NCI-H187 (cell line): ENCODE data around the gene USP21.

Experiments
- DNase-seq, 2 experiments: peaks; one replicate each; lab custom pipeline; 2025; lab: John Stamatoyannopoulos, UW

Gene USP21

DNA sequence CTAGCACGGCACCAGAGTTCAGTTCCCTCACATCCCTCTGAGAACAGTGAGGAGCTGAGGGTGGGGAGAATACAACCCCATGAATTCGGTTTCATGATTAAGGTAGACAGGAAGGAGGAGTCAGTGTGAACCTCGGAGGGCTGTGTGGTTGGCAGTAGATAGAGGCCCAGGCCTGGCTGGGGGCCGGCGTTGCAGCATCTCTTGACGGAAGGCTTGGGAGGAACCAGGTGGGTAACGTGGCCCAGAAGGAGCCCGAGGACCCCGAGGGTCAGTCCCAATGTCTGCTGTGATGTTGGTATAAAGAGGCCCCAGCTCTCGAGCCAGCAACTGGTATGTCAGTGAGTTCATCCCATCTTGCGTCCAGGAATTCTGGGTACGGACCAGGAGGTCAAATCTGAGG, 12.4 kb downstream of the USP21 start:
- DNase-seq = no peak

DNA sequence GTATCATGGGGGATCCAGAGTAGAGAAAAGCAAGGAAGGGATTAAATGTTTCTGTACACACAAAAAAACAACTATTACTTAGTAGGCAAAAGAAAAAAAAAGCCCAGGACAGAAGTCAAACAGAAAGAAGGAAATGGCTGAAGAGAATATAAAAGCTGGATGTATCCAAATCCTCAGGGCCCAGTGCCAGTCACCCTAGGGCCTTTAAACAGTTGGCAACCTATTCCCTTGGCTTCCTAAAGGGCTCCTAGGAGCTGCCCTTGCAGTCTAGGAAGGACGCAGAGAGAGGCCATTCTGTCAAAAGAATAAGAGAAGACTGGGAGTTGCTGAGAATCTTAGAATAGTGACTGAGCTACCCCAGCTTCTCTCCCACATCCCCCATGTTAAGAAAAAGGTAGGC, 13.0 kb downstream of the USP21 start:
- no peak for DNase-seq

GRCh38 chr1:161172776-161173376, 13.6 kb downstream of the USP21 start:
- no peak for DNase-seq

GRCh38 chr1:161173711-161174110, 14.4 kb downstream of the USP21 start:
- no peak for DNase-seq

GRCh38 chr1:161174911-161175310, 15.6 kb downstream of the USP21 start:
- DNase-seq = no peak

GRCh38 chr1:161175771-161176453, 16.6 kb downstream of the USP21 start:
- no peak for DNase-seq

DNA sequence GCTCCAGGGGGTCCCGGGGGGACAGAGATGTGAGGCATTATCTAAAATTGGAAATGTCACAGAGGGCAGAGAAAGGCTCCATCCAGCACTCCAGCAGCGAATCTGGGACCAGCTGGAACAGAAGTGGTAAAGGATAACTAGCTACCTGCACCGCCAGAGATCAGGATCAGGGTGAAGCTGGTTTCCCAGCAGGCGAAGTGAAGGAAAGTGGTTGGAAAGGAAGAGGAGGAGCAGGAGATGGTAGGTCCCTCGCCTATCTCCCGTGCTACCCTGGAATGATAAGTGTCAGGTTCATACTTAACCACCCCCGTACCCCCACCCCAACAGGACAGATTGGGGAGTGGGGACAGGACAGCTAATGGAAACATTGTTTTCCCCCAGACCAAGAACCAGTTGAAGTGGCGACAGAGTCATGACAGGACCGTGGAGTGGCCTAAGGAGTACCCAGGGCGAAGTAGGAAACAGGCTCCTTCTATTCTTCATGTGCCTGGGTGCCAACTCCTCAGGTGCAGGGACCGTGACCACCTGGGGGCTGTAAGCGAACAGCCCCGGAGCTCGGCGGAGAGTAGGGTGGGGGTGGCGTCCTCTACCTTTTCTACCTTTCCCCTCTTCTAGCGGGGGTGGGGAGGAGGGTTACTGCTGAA, 17.3 kb downstream of the USP21 start:
- no peak for DNase-seq

DNA sequence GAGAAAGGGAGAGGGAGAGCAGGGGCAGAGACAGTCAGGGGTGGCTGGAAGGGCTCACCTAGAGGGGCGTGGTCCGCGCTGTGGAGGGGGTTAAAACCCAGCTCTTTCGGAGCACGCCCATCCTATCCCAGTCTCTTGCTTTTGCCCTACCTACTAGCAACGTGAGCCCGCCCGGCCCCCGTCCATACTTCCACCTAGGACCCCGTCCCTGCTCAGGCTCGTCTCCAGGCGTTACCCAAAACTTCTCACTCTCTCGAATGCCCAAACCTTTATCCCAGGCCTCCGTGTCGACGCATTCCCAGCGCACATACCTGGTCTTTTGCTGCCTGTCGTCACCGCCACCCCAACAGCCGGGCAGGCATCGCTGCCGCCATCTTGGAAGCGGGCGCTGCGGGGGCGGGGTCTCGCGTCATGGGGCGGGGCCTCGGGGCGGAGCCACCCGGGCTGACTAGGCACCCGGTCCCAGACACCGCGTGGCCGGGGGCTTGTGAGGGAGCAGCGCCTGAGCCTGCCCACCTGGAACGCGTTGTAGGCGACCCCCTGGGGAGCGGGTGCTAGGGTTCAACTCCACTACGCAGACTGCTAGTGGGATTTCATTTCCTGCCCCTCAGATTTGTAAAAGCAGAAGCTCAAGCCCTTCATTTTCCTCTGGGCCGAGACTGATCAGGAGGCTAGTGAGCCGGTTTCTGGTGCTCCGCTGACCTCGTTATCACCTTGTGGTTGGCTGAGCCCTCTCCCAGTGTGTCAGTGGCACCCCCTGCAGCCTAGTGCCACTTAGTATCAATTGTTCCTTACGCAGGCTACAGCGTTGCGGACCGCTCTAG, 18.0 kb downstream of the USP21 start, which contains the start of gene B4GALT3:
TSS of gene B4GALT3 (minus strand) at position 396 of the 824 bp plus-strand sequence. CDS start 1,447 bp downstream, outside the sequence.
- peak; percentile 89 to 95 for DNase-seq

- no peak for DNase-seq
Observed at GRCh38 chr1:161177936-161178244, 18.6 kb downstream of the USP21 start.

DNA sequence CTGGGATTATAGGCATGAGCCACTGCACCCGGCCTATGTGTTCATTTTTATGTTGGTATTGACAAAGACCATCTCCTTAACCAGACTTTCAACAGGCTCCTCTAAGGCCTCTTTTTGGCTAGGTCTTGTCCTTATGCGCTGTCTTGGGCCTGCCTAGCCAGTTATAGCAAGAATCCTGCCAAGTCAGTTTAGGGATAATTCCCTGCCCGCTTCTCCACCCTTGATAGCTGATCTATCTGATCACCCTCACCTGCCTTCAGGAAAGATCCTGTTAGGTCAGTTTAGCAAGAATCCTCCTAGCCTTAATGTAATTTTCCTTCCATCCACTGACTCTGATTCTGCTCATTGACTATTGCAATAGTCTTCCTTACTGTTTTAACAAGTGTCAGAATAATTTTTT, 20.4 kb downstream of the USP21 start:
- no peak for DNase-seq

- DNase-seq = no peak
Observed at GRCh38 chr1:161180639-161181038, 21.3 kb downstream of the USP21 start.

GRCh38 chr1:161182214-161182613, 22.9 kb downstream of the USP21 start:
- no peak for DNase-seq

DNA sequence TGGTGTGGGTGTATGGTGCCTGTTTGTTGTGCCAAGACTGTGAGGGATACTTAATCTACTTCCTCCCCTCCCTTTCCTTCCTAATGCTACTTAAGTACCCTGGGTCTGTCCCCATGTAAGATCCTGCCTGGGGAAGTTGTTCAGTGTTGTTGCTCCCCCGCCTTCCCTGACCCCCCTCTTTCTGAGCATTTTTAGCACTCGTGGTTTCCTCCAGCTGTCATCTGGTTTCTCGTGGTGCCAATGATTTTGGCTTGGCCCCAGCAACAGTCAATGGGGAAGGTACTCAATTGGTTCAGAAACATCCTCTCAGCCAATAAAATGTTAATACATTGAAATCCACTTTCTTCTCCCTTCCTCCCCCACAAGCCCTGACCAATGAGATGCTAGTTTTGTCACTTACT, 26.0 kb downstream of the USP21 start:
- no peak for DNase-seq

DNA sequence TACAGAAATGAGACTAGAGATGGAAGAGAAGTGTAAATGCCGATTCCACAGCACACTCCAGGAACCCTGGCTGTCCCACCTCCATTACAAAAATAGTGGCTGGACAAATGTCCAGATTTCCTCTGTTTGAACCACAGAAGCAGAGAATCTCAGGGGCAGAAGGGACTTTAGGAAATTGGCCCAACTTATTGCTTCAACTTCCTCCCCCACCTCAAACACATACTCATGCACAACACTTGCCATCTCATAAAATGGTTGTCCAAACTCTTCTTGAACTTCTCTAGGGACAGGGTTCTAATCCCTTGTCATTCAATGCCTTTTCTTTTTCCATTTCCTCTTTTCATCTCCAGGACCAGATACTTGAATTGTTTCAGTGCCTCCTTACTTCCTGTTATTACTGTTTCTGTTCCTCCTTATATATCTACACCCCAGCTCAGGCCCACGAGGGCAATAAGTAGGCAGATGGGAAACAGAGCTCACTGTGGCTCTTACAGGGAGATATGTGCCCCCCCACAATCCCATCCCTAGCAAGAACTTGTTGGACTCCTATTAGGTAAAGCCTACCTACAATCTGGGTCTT, 26.5 kb downstream of the USP21 start:
- no peak for DNase-seq

DNA sequence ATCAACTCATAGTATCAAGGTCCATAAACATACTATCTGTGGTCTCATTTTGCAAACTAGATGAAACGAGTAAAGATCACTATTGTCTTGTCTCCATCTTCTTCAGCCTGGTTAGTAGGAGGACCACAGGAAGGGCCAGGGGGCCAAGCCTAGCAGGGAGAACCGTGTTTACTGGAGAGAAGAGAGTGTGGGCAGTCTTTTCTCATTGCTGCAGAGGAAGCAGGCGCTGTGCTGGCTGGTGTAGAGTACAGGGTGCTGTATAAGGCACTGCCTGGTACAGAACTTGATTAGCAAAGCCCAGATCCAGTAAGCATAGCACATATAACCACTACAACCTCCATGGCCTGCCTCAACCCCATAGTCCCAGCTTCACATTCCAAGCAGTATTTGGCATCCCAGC, 28.0 kb downstream of the USP21 start:
- DNase-seq = no peak

DNA sequence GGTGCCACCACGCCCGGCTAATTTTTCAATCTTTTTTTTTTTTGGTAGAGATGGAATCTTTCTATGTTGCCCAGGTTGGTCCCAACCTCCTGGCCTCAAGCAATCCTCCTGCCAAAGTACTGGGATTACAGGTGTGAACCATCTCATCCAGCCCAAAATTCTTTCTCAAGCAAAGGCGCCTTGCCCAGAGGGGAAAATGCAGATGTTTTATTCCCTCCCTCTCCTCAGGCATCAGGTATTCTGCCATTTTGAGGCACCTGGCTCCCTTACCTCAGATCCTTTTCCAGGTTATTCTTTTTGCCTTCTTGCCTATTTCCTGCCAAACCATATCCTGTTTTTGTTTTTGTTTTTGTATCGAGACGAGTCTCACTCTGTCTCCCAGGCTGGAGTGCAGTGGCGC, 29.1 kb downstream of the USP21 start:
- DNase-seq = no peak

GRCh38 chr1:161189036-161189435, 29.7 kb downstream of the USP21 start:
- DNase-seq = no peak

GRCh38 chr1:161190962-161191521, 31.7 kb downstream of the USP21 start:
- no peak for DNase-seq

- no peak for DNase-seq
Observed at GRCh38 chr1:161191971-161192370, 32.7 kb downstream of the USP21 start.

DNA sequence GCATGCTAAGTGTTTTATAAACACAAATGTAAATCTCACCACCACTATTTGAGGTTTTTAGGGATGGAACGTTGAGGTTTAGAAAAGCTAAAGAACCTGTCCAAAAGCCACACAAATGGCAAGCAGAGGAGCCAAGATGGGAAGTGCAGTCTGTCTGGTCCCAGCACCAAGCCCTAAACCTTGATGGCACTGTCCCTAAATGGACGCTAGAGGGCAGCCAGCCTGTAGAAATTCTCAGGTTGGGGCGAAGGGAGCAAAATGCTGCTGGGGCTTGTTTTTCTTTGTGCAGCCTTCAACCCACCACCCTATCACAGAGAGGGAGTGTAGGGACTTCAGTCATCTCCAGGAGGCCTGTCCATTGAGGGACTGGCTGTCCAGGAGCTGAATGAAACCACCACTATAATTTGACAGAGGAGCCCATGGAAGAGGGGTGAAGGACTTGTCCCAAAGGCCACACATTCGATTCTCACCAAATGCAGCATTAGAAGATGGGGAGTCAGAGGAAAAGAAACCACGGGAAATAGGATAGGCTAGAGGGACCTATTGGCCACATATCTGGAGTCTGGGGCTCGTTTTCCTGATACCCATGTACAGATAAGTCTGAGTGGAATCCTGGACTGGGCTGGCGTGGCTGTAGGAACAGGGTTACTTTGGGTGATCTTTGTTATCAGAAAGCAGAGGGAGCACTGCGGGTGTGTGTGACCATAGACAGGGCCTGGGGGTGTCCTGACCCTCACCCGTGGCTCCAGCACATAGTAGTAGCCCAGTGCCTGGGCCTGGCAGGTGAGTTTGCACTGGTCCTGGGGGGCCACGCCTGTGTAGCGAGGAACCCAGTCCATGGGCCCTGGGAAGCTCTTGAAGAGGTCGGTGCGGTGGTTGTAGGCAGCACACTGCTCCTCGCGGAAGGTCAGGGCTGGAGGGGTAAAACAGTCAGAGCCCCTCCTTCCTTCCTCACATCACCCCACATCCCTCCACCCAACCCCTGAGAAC, 33.5 kb downstream of the USP21 start:
- peak; percentile 47 to 52 for DNase-seq
